Dendritic cell treated with granulocyte-macrophage colony-stimulating factor and Interleukin-4, amounts not matched to agents 40 ng/mL and 50 ng/mL, for 4 days (primary cell): Measurements from ENCODE around the gene MRPL45.

ENCODE experiments used
- H3K27ac Mint-ChIP-seq: one replicate; pipeline ENCODE4 v1.8.0; 2022; ENCODE audit warnings: mild to moderate bottlenecking, mixed read lengths
- H3K27me3 Mint-ChIP-seq: one replicate; pipeline ENCODE4 v1.8.0; 2022; ENCODE audit warnings: mild to moderate bottlenecking, mixed read lengths
- H3K36me3 Mint-ChIP-seq: one replicate; pipeline ENCODE4 v1.8.0; 2022; ENCODE audit warnings: low read depth, mixed read lengths
- H3K4me1 Mint-ChIP-seq: one replicate; pipeline ENCODE4 v1.8.0; 2022; ENCODE audit warnings: low read depth, mixed read lengths
- H3K4me3 Mint-ChIP-seq: one replicate; pipeline ENCODE4 v1.8.0; 2022; ENCODE audit warnings: mild to moderate bottlenecking, moderate library complexity, mixed read lengths
- H3K9me3 Mint-ChIP-seq: one replicate; pipeline ENCODE4 v1.8.0; 2022; ENCODE audit warnings: mixed read lengths
- intact Hi-C: fragments of 100-400 bp; cut with micrococcal nuclease; formaldehyde crosslinking; loops from one replicate; pipeline ENCODE4 v1.15.0; 2022

Gene MRPL45

DNA sequence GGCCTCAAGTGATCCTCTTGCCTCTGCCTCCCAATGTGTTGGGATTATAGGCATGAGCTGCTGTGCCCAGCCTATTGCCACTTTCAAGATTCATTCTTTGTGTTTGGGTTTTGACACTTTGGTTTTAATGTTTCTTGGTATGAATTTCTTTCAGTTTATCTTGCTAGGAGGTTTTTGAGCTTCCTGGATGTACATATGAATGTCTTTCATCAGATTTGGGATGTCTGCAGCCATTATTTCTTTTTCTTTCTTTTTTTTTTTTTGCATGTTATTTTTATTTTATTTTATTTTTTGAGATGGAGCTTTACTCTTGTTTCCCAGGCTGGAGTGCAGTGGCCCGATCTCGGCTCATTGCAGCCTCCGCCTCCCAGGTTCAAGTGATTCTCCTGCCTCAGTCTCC, 18.5 kb downstream of the MRPL45 start:
- no peaks in the 10 kb centered on the region for H3K9me3 Mint-ChIP-seq
- peaks cover 75% of the 10 kb centered on the region for H3K36me3 Mint-ChIP-seq
- no peak overlapping the region for H3K4me3 Mint-ChIP-seq
- H3K4me1 Mint-ChIP-seq: peaks cover 6% of the 10 kb centered on the region
- intact Hi-C loops: no loop called here
- H3K27ac Mint-ChIP-seq: no peak overlapping the region
- no peaks in the 10 kb centered on the region for H3K27me3 Mint-ChIP-seq

DNA sequence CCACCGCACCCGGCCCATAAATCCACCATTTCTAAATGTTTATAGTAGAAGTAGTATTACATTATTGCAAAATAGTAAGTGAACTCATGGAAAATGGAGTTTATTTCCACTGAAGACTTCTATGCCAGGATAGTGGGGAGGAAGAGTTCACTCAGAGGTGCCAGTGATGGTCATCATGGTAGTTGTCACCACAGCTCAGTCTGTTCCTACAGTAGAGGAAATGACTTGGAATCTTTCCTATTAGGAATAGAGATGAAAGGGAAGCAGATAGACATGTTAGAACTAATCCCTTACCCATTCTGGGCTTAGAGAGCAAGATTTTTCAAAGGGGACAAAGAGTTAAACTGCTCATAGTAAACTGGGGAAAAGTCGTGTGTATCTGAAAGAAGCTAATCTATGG, 20.1 kb downstream of the MRPL45 start:
- no peak overlapping the region for H3K4me3 Mint-ChIP-seq
- no peaks in the 10 kb centered on the region for H3K9me3 Mint-ChIP-seq
- H3K4me1 Mint-ChIP-seq: peaks cover 15% of the 10 kb centered on the region
- H3K36me3 Mint-ChIP-seq: peaks cover 77% of the 10 kb centered on the region
- intact Hi-C loops: no loop called here
- no peaks in the 10 kb centered on the region for H3K27me3 Mint-ChIP-seq
- H3K27ac Mint-ChIP-seq: no peak overlapping the region

DNA sequence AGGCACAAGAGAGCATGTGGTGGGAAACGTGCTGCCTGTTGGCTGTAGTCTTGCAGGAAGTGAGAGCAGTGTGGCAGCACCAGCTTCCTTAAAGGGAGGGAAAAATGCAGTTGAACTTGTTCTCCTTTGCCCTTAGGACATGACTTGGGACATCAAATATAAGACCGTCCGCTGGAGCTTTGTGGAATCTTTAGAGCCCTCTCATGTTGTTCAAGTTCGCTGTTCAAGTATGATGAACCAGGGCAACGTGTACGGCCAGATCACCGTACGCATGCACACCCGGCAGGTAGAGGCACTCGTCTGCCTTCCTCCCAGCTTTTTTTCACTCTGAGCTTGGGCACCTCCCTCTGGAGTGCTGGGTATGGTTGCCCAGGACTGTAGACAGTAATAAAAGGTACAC, 23.5 kb downstream of the MRPL45 start:
- Mint-ChIP-seq H3K36me3 (peaks cover 70% of the 10 kb centered on the region), H3K27ac (peak overlapping the region; percentile 18), H3K4me1 (peaks cover 24% of the 10 kb centered on the region), H3K9me3 (no peaks in the 10 kb centered on the region), H3K27me3 (no peaks in the 10 kb centered on the region), H3K4me3 (no peak overlapping the region)
- intact Hi-C loops: no loop called here

DNA sequence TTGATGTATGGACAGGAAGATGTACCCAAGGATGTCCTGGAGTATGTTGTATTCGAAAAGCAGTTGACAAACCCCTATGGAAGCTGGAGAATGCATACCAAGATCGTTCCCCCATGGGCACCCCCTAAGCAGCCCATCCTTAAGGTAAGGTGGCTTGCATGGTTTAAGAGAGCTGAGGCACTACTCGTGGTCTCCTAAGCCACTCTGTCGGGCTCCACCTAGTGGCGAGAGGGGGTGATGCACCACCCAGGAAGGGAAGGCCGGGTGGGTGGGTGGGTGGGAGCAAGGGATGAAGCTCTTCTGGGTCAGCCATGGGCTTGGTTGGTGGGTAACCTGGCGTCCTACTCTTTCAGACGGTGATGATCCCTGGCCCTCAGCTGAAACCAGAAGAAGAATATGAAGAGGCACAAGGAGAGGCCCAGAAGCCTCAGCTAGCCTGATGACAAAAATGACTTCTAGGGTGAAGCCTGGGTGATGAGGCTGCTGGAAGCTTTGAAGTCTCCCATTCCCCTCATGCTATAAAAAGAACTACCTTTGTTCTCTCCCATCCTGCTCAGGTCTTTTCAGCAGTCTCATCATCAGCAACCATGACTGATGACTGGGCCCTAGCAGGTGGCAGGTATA, 25.3 kb downstream of the MRPL45 start:
- Mint-ChIP-seq H3K4me1 (peaks cover 41% of the 10 kb centered on the region), H3K9me3 (no peaks in the 10 kb centered on the region), H3K27me3 (no peaks in the 10 kb centered on the region), H3K4me3 (no peak overlapping the region), H3K36me3 (peaks cover 53% of the 10 kb centered on the region), H3K27ac (no peak overlapping the region)
- intact Hi-C loops: no loop called here

DNA sequence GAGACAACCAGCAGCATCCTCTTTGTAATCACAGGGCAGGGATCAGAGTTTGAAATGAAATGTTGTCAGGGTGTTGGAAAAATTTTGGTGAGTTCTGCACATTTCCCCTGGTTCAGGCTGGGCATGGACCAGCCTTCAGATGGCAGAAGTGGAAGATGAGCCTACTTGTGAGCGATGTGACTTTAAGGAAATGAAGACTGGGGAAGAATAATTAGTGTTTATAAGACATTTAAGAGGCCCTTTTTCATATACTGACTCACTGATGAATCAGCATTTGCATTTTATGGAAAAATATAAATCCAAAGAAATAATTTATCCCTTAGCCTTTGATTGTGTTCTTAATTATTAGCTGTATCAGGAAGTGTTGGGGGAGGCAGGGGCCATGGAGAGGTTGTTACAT, 25.9 kb downstream of the MRPL45 start:
- no peak overlapping the region for H3K4me3 Mint-ChIP-seq
- H3K36me3 Mint-ChIP-seq: peaks cover 47% of the 10 kb centered on the region
- H3K27me3 Mint-ChIP-seq: no peaks in the 10 kb centered on the region
- intact Hi-C loops: no loop called here
- peaks cover 46% of the 10 kb centered on the region for H3K4me1 Mint-ChIP-seq
- H3K27ac Mint-ChIP-seq: no peak overlapping the region
- no peaks in the 10 kb centered on the region for H3K9me3 Mint-ChIP-seq

DNA sequence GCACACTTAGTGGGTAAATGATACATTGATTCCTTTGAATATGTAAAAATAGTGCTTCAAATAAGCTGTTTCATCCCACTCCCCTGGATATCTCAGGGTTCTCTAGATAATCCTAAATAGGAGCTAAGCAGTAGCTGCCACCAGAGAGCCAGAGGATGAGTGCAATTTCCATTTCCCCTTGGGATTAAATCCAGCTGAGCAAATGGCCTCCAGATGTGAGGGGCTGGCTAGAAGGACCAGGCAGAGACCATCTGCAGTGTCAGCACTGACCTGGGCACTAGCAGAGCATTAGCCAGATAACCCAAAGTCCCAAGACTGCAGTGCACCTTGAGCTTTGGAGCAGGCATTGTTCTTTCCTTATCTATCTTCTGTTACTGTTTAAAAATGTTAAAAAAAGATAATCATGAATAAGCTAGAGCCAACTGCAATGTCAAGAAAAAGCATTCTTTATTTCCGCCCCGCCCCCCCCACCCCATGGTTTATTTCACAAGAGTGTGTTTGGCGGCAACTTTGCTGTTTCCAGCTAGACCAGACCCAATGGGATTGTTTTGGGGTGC, 27.3 kb downstream of the MRPL45 start:
- Mint-ChIP-seq H3K4me1 (peaks cover 46% of the 10 kb centered on the region), H3K36me3 (peaks cover 38% of the 10 kb centered on the region), H3K27me3 (peaks cover 5% of the 10 kb centered on the region), H3K27ac (no peak overlapping the region), H3K4me3 (no peak overlapping the region), H3K9me3 (no peaks in the 10 kb centered on the region)
- intact Hi-C loops: no loop called here

DNA sequence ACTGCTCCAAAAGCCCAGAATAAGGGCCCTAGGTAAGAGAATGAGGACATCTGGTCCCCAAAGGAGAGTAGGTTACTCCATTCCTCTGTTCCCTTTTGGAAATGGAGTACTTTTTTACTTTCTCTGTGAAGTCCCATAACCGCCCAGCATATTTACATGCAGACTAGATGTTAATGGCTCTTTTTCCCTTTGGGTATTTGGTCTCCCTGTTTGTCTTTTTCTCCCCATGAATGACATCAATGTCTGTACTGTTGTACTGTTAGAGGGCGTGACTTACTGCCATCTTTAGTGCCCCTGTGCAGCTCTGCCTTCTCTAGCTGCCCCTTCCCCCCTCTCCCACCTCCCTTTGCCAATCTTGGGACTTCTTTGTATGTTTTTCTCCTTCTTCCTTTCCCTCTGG, 27.8 kb downstream of the MRPL45 start:
- peaks cover 33% of the 10 kb centered on the region for H3K36me3 Mint-ChIP-seq
- no peak overlapping the region for H3K27ac Mint-ChIP-seq
- no peak overlapping the region for H3K4me3 Mint-ChIP-seq
- no peaks in the 10 kb centered on the region for H3K9me3 Mint-ChIP-seq
- intact Hi-C loops: no loop called here
- peaks cover 46% of the 10 kb centered on the region for H3K4me1 Mint-ChIP-seq
- H3K27me3 Mint-ChIP-seq: peaks cover 5% of the 10 kb centered on the region

DNA sequence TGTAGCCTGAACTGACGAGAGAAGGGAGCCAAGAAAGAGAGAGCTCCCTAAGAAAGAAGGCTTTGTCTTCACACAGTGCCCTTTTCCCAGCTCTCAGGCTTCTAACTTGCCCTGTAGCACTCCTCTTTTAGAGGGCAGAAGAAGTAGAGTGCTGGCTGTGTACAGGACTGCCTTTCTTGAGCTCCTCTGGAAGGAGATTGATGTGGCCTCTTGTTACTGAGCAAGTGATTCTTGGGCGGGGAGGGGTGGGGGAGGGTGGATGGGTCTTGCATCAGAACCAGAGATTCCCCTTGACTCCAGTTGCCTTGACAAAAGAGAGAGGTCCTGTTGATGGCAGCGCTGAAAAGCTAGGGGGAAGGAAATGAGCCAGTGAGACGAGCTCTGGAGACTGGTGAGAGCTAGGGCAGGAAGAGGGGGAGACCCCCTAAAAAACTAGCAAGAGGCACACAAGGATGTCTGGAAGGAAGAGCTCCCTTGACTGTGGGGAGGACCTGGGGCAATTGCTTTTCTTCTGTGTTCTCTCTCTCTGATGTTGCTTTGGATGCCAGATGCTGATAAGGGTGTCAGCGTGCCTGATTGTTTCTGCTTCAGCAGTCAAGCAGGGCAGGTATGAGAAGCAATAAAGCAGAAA, 28.4 kb downstream of the MRPL45 start:
- Mint-ChIP-seq H3K4me3 (no peak overlapping the region), H3K4me1 (peaks cover 41% of the 10 kb centered on the region), H3K9me3 (no peaks in the 10 kb centered on the region), H3K27ac (no peak overlapping the region), H3K27me3 (peaks cover 5% of the 10 kb centered on the region), H3K36me3 (peaks cover 33% of the 10 kb centered on the region)
- intact Hi-C loops: no loop called here

DNA sequence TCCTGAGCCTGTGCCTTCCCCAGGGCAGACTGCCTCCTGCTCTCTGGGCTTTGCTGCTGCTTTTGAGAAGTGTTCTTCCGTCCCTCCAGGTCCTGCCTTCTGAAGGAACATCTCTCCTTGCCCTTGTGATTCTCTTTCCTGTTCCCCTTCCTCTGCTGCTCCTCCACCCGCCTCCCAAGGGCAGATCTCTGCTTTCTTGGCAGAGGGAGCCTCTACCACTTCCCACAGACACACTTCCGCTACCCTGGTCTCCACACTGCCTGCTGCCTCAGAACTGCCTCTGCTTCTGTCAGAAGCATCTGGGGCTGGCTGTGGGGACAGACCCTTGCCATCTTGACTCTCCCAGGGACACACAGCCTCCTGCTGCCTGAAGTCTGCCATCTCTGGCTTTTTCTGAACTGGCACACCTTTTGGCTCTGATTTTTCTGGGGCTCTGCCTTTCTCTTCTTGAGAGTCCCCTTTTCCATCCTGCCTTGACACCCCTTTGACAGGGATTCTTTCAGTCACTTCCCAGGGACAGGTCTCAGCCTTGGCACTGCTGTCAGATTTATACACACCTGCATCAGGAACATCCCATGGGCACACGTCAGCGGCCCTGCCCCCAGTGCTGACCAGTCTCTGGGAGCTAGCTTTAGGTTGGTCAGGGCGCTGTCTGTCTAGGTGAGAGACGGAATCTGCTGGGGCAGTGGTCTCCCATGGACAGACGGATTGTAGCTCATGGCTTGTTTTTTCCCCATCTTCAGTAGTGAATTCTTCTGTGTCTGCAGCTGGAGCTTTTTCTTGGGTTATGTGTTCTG, 30.2 kb downstream of the MRPL45 start:
- Mint-ChIP-seq H3K4me1 (peaks cover 31% of the 10 kb centered on the region), H3K9me3 (no peaks in the 10 kb centered on the region), H3K27ac (peak overlapping the region; percentile 83), H3K36me3 (peaks cover 16% of the 10 kb centered on the region), H3K4me3 (peak overlapping the region; percentile 25), H3K27me3 (peaks cover 5% of the 10 kb centered on the region)
- intact Hi-C loops: no loop called here

DNA sequence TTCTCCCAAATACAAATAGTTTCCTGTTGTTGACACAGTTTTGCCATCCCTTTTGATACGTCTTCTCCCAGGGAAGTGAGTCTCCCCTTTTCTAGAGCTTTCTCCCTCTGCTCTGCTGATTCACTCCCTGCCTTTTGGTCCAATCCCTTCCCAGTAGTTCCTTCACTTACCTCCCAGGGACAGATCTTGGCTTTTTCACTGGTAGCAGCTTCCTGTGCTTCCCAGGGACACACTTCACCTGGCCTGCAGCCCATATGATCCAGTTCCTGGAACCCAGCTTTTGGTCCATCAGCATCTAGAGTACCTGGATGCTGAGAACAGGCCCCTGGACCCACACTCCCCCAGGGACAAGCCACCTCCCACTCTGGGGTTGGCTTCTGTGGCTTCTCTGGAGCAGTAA, 31.0 kb downstream of the MRPL45 start:
- H3K4me3 Mint-ChIP-seq: no peak overlapping the region
- intact Hi-C loops: no loop called here
- peak overlapping the region; percentile 14 for H3K27ac Mint-ChIP-seq
- H3K27me3 Mint-ChIP-seq: peaks cover 5% of the 10 kb centered on the region
- H3K9me3 Mint-ChIP-seq: no peaks in the 10 kb centered on the region
- H3K4me1 Mint-ChIP-seq: peaks cover 31% of the 10 kb centered on the region
- peaks cover 10% of the 10 kb centered on the region for H3K36me3 Mint-ChIP-seq

DNA sequence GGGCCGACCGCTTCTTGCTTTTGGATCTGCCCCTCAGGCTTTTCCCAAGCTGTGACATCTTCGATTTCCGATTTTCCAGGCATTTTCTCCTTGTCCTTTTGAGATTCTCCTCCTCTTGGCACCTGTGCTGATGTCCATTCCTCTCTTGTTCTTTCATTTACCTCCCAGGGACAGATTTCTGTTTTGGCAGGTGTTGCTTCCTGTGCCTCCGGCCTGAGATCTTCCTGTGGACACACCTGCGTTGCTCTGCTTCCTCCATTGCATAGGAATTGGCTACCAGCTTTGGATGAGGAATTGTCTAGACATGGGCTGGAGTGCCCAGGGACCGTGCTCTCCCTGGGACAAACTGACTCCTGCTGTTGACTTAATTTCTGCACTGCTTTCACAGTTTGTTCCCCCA, 31.7 kb downstream of the MRPL45 start:
- intact Hi-C loops: no loop called here
- Mint-ChIP-seq H3K27me3 (peaks cover 5% of the 10 kb centered on the region), H3K27ac (no peak overlapping the region), H3K9me3 (no peaks in the 10 kb centered on the region), H3K36me3 (peaks cover 3% of the 10 kb centered on the region), H3K4me3 (no peak overlapping the region), H3K4me1 (peaks cover 31% of the 10 kb centered on the region)

DNA sequence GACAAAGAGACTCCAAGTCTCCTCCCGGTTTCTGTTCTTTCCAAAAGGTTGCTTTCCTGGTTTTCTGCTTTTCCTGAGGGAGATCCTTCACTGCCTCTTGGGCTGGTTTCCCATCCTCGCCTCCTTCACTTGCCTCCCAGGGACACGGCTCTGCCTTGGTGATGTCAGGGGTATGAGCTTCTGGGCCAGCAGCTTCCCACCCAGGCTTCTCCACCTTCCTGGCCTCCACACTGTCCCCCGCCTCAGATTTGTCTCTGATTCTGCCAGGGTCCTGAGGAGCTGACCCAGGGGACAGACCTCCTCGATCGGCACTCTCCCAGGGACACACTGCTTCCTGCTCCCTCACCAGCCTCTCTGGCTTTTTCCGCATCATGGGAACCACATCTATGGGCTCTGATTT, 32.3 kb downstream of the MRPL45 start:
- intact Hi-C loops: no loop called here

DNA sequence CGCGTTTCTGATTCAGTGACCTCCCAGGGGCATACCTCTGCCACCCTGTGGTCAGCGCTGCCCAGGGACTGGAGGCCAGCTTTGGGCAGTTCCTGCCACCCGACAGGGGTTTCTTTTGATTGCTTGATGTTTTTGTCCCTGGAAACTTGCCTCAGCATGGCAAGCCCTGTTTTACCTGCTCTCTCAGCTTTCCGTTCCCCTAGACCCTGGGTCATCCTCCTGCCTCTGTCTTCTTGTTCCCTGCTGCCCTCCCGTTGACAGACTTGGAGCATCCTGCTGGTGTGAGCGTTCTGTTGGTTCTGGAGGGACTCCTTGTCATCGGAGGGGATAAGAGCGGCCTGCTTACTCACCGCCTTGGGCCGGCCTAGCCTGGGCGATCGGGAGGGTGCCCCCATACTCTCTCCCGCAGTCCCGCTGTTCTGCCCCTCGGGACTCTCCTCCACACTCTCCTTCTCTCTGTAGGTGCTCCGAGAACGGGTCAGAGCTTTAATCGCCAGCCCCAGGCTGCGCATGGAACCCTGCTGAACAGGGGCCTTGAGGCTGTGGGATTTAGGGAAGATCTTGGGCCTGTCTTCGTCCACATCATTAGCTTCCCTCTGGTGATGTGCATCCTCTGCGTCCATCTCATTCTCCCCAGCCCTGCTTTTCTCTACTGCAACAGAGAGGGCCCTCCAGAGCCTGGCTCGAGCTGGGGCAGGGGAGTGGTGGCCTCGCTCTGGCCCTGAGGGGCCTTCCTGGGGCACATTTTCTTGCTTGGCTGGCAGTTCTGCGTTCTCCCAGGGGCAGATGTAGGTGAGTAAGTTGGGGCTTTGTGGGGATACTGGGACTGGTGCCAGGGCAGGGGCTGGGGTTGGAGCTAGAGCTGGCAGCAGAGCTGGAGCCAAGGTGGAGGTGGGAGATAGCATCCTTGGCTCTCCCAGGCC, 33.1 kb downstream of the MRPL45 start:
- Mint-ChIP-seq H3K4me3 (no peak overlapping the region), H3K4me1 (peaks cover 26% of the 10 kb centered on the region), H3K27ac (no peak overlapping the region), H3K9me3 (no peaks in the 10 kb centered on the region), H3K36me3 (no peaks in the 10 kb centered on the region), H3K27me3 (peaks cover 5% of the 10 kb centered on the region)
- intact Hi-C loops: no loop called here

More for the DNA sequence above, 32.3 kb downstream of the MRPL45 start:
- Mint-ChIP-seq H3K4me1 (peaks cover 31% of the 10 kb centered on the region), H3K27me3 (peaks cover 5% of the 10 kb centered on the region), H3K4me3 (no peak overlapping the region), H3K27ac (no peak overlapping the region), H3K36me3 (no peaks in the 10 kb centered on the region), H3K9me3 (no peaks in the 10 kb centered on the region)
